ENCODE results near the gene PLXNA4.

Gene PLXNA4

DNA sequence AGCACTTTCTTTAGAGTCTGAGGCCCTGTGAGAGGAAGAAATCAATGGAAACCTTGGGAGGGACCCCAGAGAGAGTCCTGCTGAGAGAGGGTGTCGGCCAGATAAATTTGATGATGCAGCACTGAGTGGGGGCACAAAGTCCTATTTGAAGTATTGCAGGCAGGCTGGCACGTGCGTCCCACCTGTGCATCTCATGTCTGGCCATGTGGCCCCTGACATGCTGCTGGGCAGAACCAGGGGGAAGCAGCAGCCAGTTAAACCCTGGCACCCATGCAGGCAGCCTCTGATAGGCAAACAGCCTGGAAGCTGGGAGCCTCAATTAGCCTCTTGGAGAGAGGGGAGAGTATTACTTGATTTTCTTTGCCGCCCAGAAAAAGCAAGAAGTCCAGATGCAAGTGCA, 180.9 kb downstream of the PLXNA4 start:
- no peaks in the 10 kb centered on the region for H3K79me2 ChIP-seq (ENCODE audit: control insufficient read depth, low read length)
- H3K36me3 ChIP-seq (ENCODE audit: control insufficient read depth, low read length) = no peaks in the 10 kb centered on the region
- H3K4me2 ChIP-seq (ENCODE audit: low read length) = no peak overlapping the region
- no peaks in the 10 kb centered on the region for H3K27me3 ChIP-seq (ENCODE audit: control insufficient read depth, low read length)
- TF ChIP-seq EZH2phosphoT487 (IDR thresholded peaks at IDR 0.05; ENCODE audit: borderline replicate concordance, low read length) = no peak
- TF ChIP-seq, protein P1, sequence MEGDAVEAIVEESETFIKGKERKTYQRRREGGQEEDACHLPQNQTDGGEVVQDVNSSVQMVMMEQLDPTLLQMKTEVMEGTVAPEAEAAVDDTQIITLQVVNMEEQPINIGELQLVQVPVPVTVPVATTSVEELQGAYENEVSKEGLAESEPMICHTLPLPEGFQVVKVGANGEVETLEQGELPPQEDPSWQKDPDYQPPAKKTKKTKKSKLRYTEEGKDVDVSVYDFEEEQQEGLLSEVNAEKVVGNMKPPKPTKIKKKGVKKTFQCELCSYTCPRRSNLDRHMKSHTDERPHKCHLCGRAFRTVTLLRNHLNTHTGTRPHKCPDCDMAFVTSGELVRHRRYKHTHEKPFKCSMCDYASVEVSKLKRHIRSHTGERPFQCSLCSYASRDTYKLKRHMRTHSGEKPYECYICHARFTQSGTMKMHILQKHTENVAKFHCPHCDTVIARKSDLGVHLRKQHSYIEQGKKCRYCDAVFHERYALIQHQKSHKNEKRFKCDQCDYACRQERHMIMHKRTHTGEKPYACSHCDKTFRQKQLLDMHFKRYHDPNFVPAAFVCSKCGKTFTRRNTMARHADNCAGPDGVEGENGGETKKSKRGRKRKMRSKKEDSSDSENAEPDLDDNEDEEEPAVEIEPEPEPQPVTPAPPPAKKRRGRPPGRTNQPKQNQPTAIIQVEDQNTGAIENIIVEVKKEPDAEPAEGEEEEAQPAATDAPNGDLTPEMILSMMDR (IDR thresholded peaks at IDR 0.05; ENCODE audit: low read depth, low read length, poor library complexity, severe bottlenecking) = no peak
- no peaks in the 10 kb centered on the region for H3F3A ChIP-seq (ENCODE audit: control insufficient read depth, insufficient read depth)
- no peaks in the 10 kb centered on the region for H3K4me1 ChIP-seq (ENCODE audit: control insufficient read depth, low read length)
- H3K4me3 ChIP-seq (ENCODE audit: low read length) = no peak overlapping the region
- H3K9me2 ChIP-seq (replicated peaks; ENCODE audit: control insufficient read depth, low read length) = no peaks in the 10 kb centered on the region
- no peak overlapping the region for H3K27ac ChIP-seq (ENCODE audit: low read depth, low read length)
- no peaks in the 10 kb centered on the region for H4K20me1 ChIP-seq (ENCODE audit: control insufficient read depth, insufficient read depth, low read depth, low read length)
- H3K9me3 ChIP-seq (ENCODE audit: control insufficient read depth, insufficient read depth, low read length) = no peaks in the 10 kb centered on the region

DNA sequence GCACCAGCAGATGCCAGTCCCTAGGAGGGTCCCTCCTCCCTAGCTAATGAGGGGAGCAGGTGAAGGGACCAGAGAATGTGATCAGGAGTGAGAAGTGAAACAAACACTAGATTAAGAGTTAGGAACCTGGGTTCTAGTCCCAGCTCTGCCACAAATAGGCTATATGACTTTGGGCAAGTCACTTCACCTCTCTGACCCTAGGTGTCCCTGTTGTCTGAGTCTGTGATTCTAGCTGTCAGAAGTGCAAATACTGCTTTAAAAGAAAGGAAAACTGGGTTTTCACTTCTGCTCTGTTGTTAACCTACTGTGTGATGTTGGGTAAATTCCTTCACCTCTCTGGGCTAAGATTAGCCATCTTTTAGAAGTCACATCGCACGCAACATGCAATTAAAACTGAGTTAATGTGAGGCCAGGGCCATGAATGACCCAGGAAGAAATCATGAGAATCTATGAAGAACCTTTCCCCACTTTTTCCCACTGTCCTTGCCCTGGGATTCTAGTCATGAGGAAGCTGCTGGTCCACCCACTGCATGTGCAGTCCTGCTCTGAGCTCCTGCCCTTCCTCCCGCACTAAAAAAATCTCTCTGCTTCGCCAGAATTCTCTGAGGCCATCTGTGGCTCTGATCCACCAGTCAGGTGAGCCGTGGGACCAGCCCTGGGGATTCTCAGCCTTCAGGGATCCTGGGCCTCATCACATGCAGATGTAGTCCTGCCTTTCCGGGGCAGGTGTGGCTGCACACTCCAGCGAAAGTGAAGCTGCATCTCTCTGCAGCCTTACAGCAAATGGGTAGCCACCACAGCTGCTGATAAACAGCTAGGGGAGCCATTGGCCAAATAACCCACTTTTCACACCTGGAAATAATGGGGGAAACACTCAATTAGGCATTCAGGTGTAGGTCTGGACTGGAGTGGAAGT, 181.7 kb downstream of the PLXNA4 start:
- Histone ChIP-seq H3K4me1 (ENCODE audit: control insufficient read depth, low read length) (no peaks in the 10 kb centered on the region), H3K79me2 (ENCODE audit: control insufficient read depth, low read length) (no peaks in the 10 kb centered on the region), H3K27me3 (ENCODE audit: control insufficient read depth, low read length) (no peaks in the 10 kb centered on the region), H3K4me2 (ENCODE audit: low read length) (no peak overlapping the region), H3F3A (ENCODE audit: control insufficient read depth, insufficient read depth) (no peaks in the 10 kb centered on the region), H3K36me3 (ENCODE audit: control insufficient read depth, low read length) (no peaks in the 10 kb centered on the region), H3K9me3 (ENCODE audit: control insufficient read depth, insufficient read depth, low read length) (no peaks in the 10 kb centered on the region), H4K20me1 (ENCODE audit: control insufficient read depth, insufficient read depth, low read depth, low read length) (no peaks in the 10 kb centered on the region), H3K4me3 (ENCODE audit: low read length) (no peak overlapping the region), H3K27ac (ENCODE audit: low read depth, low read length) (no peak overlapping the region), H3K9me2 (replicated peaks; ENCODE audit: control insufficient read depth, low read length) (no peaks in the 10 kb centered on the region)
- no peak for TF ChIP-seq EZH2phosphoT487 (IDR thresholded peaks at IDR 0.05; ENCODE audit: borderline replicate concordance, low read length)
- TF ChIP-seq, protein P1 (IDR thresholded peaks at IDR 0.05; ENCODE audit: low read depth, low read length, poor library complexity, severe bottlenecking) = peak; percentile 45

DNA sequence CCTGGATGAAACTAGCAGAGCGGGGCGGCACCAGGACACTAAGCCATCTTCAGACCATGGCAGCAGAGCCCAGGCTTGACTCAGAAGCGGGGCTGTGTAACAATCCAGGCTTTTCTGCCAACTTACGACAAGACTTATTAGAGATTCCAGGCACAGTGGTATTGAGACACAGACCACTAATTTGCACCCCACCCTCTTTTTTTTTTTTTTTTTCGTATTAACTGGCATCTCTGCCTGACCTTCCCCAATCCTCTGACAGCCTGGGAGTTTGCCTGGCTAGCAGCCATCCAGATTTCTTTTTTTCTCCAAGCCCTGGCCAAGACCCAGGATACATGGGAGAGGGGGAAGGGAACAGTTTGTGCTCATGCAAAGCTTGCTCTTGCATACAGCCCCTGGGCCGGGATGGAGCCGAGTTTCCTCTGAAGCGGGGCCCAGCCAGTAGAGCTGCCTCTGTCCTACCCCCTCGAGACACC, 182.4 kb downstream of the PLXNA4 start:
- no peak overlapping the region for H3K27ac ChIP-seq (ENCODE audit: low read depth, low read length)
- H3K27me3 ChIP-seq (ENCODE audit: control insufficient read depth, low read length) = no peaks in the 10 kb centered on the region
- no peaks in the 10 kb centered on the region for H3K36me3 ChIP-seq (ENCODE audit: control insufficient read depth, low read length)
- H4K20me1 ChIP-seq (ENCODE audit: control insufficient read depth, insufficient read depth, low read depth, low read length) = no peaks in the 10 kb centered on the region
- H3K4me1 ChIP-seq (ENCODE audit: control insufficient read depth, low read length) = no peaks in the 10 kb centered on the region
- H3K9me3 ChIP-seq (ENCODE audit: control insufficient read depth, insufficient read depth, low read length) = no peaks in the 10 kb centered on the region
- no peaks in the 10 kb centered on the region for H3F3A ChIP-seq (ENCODE audit: control insufficient read depth, insufficient read depth)
- no peaks in the 10 kb centered on the region for H3K9me2 ChIP-seq (replicated peaks; ENCODE audit: control insufficient read depth, low read length)
- H3K4me2 ChIP-seq (ENCODE audit: low read length) = no peak overlapping the region
- H3K4me3 ChIP-seq (ENCODE audit: low read length) = no peak overlapping the region
- TF ChIP-seq EZH2phosphoT487 (IDR thresholded peaks at IDR 0.05; ENCODE audit: borderline replicate concordance, low read length) = no peak
- TF ChIP-seq, protein P1 (IDR thresholded peaks at IDR 0.05; ENCODE audit: low read depth, low read length, poor library complexity, severe bottlenecking) = no peak
- H3K79me2 ChIP-seq (ENCODE audit: control insufficient read depth, low read length) = no peaks in the 10 kb centered on the region

All from DOHH2 (cell line).